HEK293 (cell line): ENCODE measurements around the gene CWC22.

Source experiments
- KLF10 ChIP-seq: fragments of 450-650 bp; IDR thresholded peaks from 2 replicates; pipeline ENCODE4 v1.5.1; 2018; ENCODE audit warnings: missing biosample characterization, mild to moderate bottlenecking, missing genetic modification characterization
- ZNF146 ChIP-seq: fragments of 450-650 bp; formaldehyde crosslinking; IDR thresholded peaks from 2 replicates; pipeline ENCODE4 v1.5.1; 2016; ENCODE audit warnings: missing biosample characterization, missing genetic modification characterization

- TF ChIP-seq ZNF146 (tag by site-specific recombination) (no peak), KLF10 (no peak)
Measured at GRCh38 chr2:180021850-180022249, 14.8 kb upstream of the CWC22 start.
